ENCODE measurements around the gene C6orf136. TPM values are rescaled to one million over a fixed set of nuclear protein-coding genes. Genes with fewer than 3 reads are reported as not detected.

The C6orf136 gene
- total and polyA plus RNA-seq, 4 donors: 5.1 to 26.0 (median 13.3) TPM

DNA sequence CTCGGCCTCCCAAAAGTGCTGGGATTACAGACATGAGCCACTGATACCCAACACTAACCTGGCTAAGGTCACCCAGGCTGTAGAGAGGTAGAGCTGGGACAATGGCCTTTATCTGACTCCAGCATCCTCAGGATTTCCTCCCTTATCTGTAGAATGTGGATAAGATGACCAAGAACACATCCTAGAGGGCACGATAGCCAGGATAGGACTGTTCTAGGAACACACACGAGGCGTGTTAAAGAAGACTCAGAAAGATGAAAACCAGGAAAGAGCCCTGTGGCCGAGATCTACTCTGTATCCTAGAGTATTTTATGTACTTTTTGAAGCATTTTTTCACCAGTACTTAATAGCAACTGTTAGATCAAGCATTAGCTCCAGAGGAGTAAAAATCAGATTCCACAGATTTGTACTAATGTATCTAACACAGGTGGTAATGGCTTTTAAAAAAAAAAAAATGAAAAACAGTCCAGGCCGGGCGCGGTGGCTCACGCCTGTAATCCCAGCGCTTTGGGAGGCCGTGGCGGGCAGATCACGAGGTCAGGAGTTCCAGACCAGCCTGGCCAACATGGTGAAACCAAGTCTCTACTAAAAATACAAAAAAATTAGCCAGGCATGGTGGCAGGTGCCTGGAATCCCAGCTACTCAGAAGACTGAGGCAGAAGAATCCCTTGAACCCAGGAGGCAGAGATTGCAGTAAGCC lies 47.2 kb upstream of the C6orf136 start:
- H3K27ac ChIP-seq (ENCODE audit: low read depth in 1 of 2, low read length in 1 of 2): no peak overlapping the region
- no peaks in the 10 kb centered on the region for H3K9me3 ChIP-seq (ENCODE audit: control insufficient read depth in 4 of 4, insufficient read depth in 3 of 4, low read length in 3 of 4)
- H3K4me1 ChIP-seq (ENCODE audit: control insufficient read depth in 5 of 5, insufficient read depth in 5 of 5, low read length in 5 of 5): peaks cover 0 to 7% (median 0%) of the 10 kb centered on the region in 5 donors
- no peak overlapping the region for H3K4me3 ChIP-seq
- ATAC-seq (ENCODE audit: insufficient read depth, low FRiP score): no peak
- no peak for DNase-seq
- WGBS, 2 donors: 79 to 87% methylated on average over 13 of the region's 13 CpGs
- TF ChIP-seq, protein P1, sequence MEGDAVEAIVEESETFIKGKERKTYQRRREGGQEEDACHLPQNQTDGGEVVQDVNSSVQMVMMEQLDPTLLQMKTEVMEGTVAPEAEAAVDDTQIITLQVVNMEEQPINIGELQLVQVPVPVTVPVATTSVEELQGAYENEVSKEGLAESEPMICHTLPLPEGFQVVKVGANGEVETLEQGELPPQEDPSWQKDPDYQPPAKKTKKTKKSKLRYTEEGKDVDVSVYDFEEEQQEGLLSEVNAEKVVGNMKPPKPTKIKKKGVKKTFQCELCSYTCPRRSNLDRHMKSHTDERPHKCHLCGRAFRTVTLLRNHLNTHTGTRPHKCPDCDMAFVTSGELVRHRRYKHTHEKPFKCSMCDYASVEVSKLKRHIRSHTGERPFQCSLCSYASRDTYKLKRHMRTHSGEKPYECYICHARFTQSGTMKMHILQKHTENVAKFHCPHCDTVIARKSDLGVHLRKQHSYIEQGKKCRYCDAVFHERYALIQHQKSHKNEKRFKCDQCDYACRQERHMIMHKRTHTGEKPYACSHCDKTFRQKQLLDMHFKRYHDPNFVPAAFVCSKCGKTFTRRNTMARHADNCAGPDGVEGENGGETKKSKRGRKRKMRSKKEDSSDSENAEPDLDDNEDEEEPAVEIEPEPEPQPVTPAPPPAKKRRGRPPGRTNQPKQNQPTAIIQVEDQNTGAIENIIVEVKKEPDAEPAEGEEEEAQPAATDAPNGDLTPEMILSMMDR (IDR thresholded peaks at IDR 0.05; ENCODE audit: control extremely low read depth, extremely low read depth): no peak
- H3K27me3 ChIP-seq (ENCODE audit: control insufficient read depth in 3 of 3, insufficient read depth in 3 of 3, low read length in 2 of 3): no peaks in the 10 kb centered on the region
- no peak overlapping the region for H3K9ac ChIP-seq (ENCODE audit: insufficient read depth in 1 of 2, low read length in 2 of 2)
- peaks cover 28 to 46% (median 33%) of the 10 kb centered on the region in 4 donors for H3K36me3 ChIP-seq (ENCODE audit: control insufficient read depth in 4 of 4, insufficient read depth in 4 of 4, low read length in 4 of 4)

DNA sequence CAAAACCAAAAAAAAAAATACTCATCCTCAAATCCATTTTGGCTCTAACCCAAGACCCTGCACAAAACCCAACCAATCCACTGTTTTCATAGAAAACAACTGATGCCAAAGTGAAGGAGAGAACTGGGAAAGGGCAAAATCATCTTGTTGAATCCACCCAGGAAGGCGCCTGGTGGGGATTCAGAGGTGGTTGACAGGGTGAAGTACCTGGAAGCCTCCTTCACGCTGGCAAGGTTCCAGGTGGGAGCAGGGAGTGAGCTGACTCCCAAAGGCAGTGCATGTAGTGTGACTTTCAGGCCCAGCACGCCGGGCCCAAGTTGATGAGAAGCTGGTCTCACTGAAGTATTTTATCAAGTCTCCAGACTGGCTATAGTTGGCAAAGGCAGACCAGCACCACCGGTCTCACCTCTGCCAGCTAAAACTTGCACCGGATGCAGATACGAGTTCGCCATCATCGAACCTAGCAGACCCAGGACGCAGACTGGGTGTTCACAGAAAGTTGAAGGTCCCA lies 46.4 kb upstream of the C6orf136 start:
- no peak overlapping the region for H3K9ac ChIP-seq (ENCODE audit: insufficient read depth in 1 of 2, low read length in 2 of 2)
- TF ChIP-seq, protein P1 (IDR thresholded peaks at IDR 0.05; ENCODE audit: control extremely low read depth, extremely low read depth): no peak
- WGBS, 2 donors: 67 to 85% methylated on average over 10 of the region's 10 CpGs
- no peak overlapping the region for H3K4me3 ChIP-seq
- peaks cover 35 to 51% (median 38%) of the 10 kb centered on the region in 4 donors for H3K36me3 ChIP-seq (ENCODE audit: control insufficient read depth in 4 of 4, insufficient read depth in 4 of 4, low read length in 4 of 4)
- no peaks in the 10 kb centered on the region for H3K27me3 ChIP-seq (ENCODE audit: control insufficient read depth in 3 of 3, insufficient read depth in 3 of 3, low read length in 2 of 3)
- no peaks in the 10 kb centered on the region for H3K9me3 ChIP-seq (ENCODE audit: control insufficient read depth in 4 of 4, insufficient read depth in 3 of 4, low read length in 3 of 4)
- no peak overlapping the region for H3K27ac ChIP-seq (ENCODE audit: low read depth in 1 of 2, low read length in 1 of 2)
- DNase-seq (peak; percentile 42 to 66 (median 52)), ATAC-seq (ENCODE audit: insufficient read depth, low FRiP score) (no peak)
- H3K4me1 ChIP-seq (ENCODE audit: control insufficient read depth in 5 of 5, insufficient read depth in 5 of 5, low read length in 5 of 5): peaks cover 0 to 7% (median 0%) of the 10 kb centered on the region in 5 donors

DNA sequence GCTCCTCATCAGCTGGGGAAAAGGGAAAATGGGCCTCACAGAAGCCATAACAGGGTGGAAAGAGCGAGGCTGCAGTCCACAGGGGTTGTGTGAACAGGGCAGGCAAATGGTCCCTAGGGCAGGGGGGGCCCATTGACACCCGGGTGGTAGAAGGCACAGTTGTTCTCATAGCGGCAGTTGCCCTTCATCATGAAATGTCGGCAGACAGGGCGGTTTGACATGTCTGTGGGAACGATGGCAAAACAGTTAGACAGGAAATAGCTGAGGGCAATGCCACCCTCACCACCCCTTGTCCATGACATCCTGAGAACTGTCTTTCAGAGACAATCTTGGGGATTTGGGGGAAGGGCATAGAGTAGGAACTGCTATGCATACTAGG lies 45.5 kb upstream of the C6orf136 start:
- H3K9ac ChIP-seq (ENCODE audit: insufficient read depth in 1 of 2, low read length in 2 of 2): no peak overlapping the region
- TF ChIP-seq, protein P1 (IDR thresholded peaks at IDR 0.05; ENCODE audit: control extremely low read depth, extremely low read depth): no peak
- ATAC-seq (ENCODE audit: insufficient read depth, low FRiP score) (no peak), DNase-seq (no peak)
- peaks cover 42 to 58% (median 44%) of the 10 kb centered on the region in 4 donors for H3K36me3 ChIP-seq (ENCODE audit: control insufficient read depth in 4 of 4, insufficient read depth in 4 of 4, low read length in 4 of 4)
- H3K9me3 ChIP-seq (ENCODE audit: control insufficient read depth in 4 of 4, insufficient read depth in 3 of 4, low read length in 3 of 4): no peaks in the 10 kb centered on the region
- WGBS, 2 donors: 27 to 58% methylated on average over 6 of the region's 6 CpGs
- H3K27me3 ChIP-seq (ENCODE audit: control insufficient read depth in 3 of 3, insufficient read depth in 3 of 3, low read length in 2 of 3): no peaks in the 10 kb centered on the region
- no peak overlapping the region for H3K4me3 ChIP-seq
- no peak overlapping the region for H3K27ac ChIP-seq (ENCODE audit: low read depth in 1 of 2, low read length in 1 of 2)
- peaks cover 0 to 7% (median 0%) of the 10 kb centered on the region in 5 donors for H3K4me1 ChIP-seq (ENCODE audit: control insufficient read depth in 5 of 5, insufficient read depth in 5 of 5, low read length in 5 of 5)

Measured in lung (tissue), 12 donors.